Measurements from ENCODE around the gene PTAFR.
A peak's percentile ranks its signal among the peaks of the same experiment; 100 is the strongest.

PTAFR gene, protein sequence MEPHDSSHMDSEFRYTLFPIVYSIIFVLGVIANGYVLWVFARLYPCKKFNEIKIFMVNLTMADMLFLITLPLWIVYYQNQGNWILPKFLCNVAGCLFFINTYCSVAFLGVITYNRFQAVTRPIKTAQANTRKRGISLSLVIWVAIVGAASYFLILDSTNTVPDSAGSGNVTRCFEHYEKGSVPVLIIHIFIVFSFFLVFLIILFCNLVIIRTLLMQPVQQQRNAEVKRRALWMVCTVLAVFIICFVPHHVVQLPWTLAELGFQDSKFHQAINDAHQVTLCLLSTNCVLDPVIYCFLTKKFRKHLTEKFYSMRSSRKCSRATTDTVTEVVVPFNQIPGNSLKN

DNA sequence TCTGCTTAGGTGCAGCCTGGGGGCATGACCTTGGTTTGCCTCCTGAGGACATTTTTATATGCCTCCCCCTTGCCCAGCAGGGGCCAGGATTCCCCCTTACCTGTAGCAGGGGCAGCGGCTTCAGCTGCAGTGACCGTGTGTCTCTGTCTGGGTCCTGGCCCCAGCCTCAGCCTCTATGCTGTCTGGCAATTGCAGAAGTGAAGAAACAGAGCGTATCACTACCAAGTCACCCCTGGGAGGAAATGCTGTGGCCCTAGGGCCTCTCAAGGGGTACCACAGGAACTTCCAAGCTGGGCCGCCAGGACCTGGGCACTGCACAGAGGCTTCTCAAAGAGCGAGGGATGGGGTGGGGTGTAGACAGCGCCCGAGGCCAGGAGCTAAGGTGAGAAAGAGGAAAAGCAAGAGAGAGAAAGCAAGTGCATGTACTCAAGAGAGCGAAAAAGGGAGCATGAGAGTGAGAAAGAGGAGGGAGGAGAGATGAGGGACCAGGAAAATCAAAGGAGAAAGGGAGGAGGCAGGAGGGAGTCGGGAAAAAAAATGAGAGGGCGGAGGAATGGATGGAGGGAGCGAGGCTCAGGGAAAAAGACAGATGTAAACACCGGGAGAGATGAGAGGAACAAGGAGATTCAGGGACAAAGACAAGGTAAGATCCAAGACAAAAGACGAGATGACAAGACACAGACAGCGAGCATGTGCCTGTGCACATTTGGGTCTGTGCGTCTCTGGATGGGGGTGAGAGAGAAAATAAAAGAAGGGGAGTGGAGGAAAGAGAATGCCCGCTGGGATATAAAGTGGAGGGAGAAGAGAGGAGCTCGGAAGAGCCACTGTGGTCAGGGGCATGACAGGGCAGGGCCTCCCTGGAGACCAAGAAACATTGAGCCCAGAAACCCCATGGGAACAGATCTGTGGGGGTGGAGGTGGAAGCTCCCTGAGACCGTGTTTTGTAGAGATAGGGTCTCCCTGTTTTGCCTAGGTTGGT, at the start of gene PTAFR:
PTAFR (minus strand) TSS at position 199 of the 979 bp plus-strand sequence. CDS start 25,669 bp downstream, outside the sequence.
- H3K36me3 ChIP-seq: no peaks in the 10 kb centered on the region
- intact Hi-C loops (cut with DNase I; ENCODE audit: low total_unique reads): no loop called here

DNA sequence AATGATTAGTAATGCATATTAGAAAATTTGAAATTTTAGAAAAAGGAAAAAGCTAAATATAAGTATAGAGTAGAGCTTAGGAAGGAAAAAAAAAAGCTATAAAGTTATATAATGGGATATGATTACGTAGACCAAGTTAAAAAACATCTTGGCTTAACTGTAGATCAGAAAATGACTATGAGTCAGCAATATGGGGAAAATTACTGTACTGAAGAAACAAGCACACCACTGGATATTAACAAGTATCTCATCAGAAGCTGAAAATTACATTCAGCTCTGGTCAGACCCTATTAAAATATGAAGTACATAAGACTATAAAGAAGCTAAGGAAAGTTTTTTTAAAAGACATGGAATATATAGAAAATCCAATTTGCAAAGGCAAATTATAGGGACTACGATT, 36.8 kb upstream of the PTAFR start:
- intact Hi-C loops (cut with DNase I; ENCODE audit: low total_unique reads): no loop called here
- no peak for DNase-seq
- no peaks in the 10 kb centered on the region for H3K4me1 ChIP-seq
- H3K36me3 ChIP-seq: peaks cover 31 to 68% (median 39%) of the 10 kb centered on the region in 3 donors
- no peak overlapping the region for H3K4me3 ChIP-seq
- H3K27ac ChIP-seq: no peak overlapping the region
- H3K27me3 ChIP-seq: no peaks in the 10 kb centered on the region
- H3K9me3 ChIP-seq: no peaks in the 10 kb centered on the region
- TF ChIP-seq, protein P1, sequence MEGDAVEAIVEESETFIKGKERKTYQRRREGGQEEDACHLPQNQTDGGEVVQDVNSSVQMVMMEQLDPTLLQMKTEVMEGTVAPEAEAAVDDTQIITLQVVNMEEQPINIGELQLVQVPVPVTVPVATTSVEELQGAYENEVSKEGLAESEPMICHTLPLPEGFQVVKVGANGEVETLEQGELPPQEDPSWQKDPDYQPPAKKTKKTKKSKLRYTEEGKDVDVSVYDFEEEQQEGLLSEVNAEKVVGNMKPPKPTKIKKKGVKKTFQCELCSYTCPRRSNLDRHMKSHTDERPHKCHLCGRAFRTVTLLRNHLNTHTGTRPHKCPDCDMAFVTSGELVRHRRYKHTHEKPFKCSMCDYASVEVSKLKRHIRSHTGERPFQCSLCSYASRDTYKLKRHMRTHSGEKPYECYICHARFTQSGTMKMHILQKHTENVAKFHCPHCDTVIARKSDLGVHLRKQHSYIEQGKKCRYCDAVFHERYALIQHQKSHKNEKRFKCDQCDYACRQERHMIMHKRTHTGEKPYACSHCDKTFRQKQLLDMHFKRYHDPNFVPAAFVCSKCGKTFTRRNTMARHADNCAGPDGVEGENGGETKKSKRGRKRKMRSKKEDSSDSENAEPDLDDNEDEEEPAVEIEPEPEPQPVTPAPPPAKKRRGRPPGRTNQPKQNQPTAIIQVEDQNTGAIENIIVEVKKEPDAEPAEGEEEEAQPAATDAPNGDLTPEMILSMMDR (IDR thresholded peaks at IDR 0.05): no peak

More for the DNA sequence above, at the start of gene PTAFR:
- TF ChIP-seq, protein P1 (IDR thresholded peaks at IDR 0.05): no peak
- Histone ChIP-seq H3K27me3 (peaks cover 0 to 2% of the 10 kb centered on the region in 2 donors), H3K4me1 (peaks cover 0 to 7% (median 0%) of the 10 kb centered on the region in 4 donors), H3K9me3 (no peaks in the 10 kb centered on the region), H3K27ac (no peak within 1 kb of the TSS), H3K4me3 (peak within 1 kb of the TSS; percentile 14 to 22)
- no peak for DNase-seq

- Histone ChIP-seq H3K36me3 (peaks cover 58 to 78% (median 58%) of the 10 kb centered on the region in 3 donors), H3K4me3 (no peak overlapping the region), H3K27me3 (no peaks in the 10 kb centered on the region), H3K9me3 (no peaks in the 10 kb centered on the region), H3K4me1 (no peaks in the 10 kb centered on the region), H3K27ac (no peak overlapping the region)
- intact Hi-C loops (cut with DNase I; ENCODE audit: low total_unique reads): no loop called here
- TF ChIP-seq, protein P1 (IDR thresholded peaks at IDR 0.05): no peak
- no peak for DNase-seq
These were observed 33.2 kb upstream of the PTAFR start for GRCh38 chr1:28209700-28210099.

- intact Hi-C loops (cut with DNase I; ENCODE audit: low total_unique reads): no loop called here
- no peaks in the 10 kb centered on the region for H3K9me3 ChIP-seq
- H3K27ac ChIP-seq: no peak overlapping the region
- no peaks in the 10 kb centered on the region for H3K4me1 ChIP-seq
- no peaks in the 10 kb centered on the region for H3K27me3 ChIP-seq
- DNase-seq: peak in 1 of 2 donors; percentile 32
- H3K36me3 ChIP-seq: peaks cover 58 to 78% (median 60%) of the 10 kb centered on the region in 3 donors
- H3K4me3 ChIP-seq: no peak overlapping the region
- TF ChIP-seq, protein P1 (IDR thresholded peaks at IDR 0.05): peak; percentile 28 to 48
These were observed 32.4 kb upstream of the PTAFR start for GRCh38 chr1:28208818-28209441.

DNA sequence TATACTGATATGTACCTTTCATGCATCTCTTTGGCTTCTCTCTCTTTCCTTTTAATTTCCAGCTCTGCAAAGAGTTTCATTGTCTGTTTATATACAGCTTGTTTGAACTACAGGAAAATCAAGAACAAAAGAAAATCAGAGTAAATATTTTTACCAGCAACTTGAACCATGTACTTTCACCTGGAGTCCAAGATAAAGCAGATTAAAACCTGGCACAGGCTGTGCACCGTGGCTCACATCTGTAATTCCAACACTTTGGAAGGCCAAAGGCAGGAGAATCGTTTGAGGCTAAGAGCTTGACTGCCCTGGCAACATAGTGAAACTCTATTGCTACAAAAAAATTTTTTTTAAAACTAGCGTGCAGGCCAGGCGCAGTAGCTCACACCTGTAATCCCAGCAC, 28.8 kb upstream of the PTAFR start:
- H3K4me3 ChIP-seq: no peak overlapping the region
- no peak overlapping the region for H3K27ac ChIP-seq
- DNase-seq: no peak
- no peaks in the 10 kb centered on the region for H3K9me3 ChIP-seq
- H3K27me3 ChIP-seq: no peaks in the 10 kb centered on the region
- peaks cover 75 to 98% (median 89%) of the 10 kb centered on the region in 3 donors for H3K36me3 ChIP-seq
- TF ChIP-seq, protein P1 (IDR thresholded peaks at IDR 0.05): no peak
- intact Hi-C loops (cut with DNase I; ENCODE audit: low total_unique reads): no loop called here
- H3K4me1 ChIP-seq: no peaks in the 10 kb centered on the region
